ENCODE results near the gene STRN3. TPM values are rescaled to one million over a fixed set of nuclear protein-coding genes. Genes with fewer than 3 reads are reported as not detected.

Gene STRN3
- total and polyA plus RNA-seq, 10 donors, result 7.6 to 50.1 (median 34.3) TPM

DNA sequence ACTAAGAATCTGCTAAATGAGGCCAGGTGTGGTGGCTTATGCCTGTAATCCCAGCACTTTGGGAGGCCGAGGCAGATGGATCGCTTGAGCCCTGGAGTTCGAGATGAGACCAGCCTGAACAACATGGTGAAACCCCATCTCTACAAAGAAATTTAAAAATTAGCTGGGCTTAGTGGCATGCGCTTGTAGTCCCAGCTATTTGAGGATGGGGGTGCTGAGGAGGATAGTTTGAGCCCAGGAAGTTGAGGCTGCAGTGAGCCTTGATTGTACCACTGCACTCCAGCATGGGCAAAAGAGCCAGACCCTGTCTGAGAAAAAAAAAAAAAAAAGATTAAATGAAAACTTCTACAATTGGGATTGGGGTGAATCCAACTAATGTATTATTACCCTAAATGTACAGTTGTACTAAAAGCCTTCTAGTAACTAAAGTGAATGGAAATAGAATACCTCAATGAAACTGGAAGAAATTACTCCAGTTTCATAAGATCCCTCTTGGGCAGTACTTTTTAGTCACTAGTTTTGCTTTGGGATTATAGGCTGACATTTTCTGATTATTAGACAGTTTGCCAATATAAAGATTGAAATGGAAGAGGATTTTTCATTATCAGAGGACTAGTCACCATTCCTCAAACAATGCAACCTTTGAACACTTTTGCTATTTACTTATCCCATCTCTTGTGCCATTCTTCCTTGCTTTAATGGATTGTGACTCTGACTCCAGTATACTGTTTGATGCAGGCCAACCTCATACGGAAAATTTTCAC, 137.5 kb downstream of the STRN3 start:
- 96 to 99% (median 98%) methylated on average over 5 of the region's 5 CpGs for WGBS, 5 donors

DNA sequence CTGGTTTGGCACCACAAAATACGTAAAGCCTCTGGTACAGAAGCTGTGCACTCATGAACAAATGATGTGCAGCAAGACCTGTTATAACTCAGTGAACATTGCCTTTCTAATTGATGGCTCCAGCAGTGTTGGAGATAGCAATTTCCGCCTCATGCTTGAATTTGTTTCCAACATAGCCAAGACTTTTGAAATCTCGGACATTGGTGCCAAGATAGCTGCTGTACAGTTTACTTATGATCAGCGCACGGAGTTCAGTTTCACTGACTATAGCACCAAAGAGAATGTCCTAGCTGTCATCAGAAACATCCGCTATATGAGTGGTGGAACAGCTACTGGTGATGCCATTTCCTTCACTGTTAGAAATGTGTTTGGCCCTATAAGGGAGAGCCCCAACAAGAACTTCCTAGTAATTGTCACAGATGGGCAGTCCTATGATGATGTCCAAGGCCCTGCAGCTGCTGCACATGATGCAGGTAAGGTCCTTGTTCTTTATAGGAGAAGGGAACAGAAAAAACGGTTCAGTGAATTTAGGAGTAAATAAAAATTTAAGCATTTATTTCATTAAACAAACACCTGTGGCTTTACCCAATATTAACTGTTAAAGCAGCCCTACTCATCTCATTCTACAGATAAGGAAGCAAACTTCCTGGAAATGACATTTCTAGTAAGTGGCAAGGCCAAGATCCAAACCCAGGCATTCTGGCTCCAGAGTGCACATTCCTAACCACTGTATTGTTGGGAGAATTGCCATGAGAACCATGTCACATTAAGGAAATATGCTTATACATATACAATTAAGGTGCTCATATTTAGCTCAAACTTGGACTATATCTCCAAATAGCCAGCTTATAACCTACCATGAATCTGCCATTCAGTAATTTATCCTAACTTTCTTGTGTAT, 140.1 kb downstream of the STRN3 start:
- intact Hi-C loops (cut with DNase I; ENCODE audit: low total_unique reads), result no loop called here
- Histone ChIP-seq H3K4me1 (no peaks in the 10 kb centered on the region), H3K27ac (no peak overlapping the region), H3K4me3 (no peak overlapping the region), H3K9me3 (no peaks in the 10 kb centered on the region), H3K36me3 (no peaks in the 10 kb centered on the region), H3K27me3 (replicated peaks in 1 of 7) (no peaks in the 10 kb centered on the region)
- no peak for TF ChIP-seq POLR2A (IDR thresholded peaks at IDR 0.05)
- TF ChIP-seq POLR2AphosphoS5 (IDR thresholded peaks at IDR 0.05), result no peak
- TF ChIP-seq, protein P1, sequence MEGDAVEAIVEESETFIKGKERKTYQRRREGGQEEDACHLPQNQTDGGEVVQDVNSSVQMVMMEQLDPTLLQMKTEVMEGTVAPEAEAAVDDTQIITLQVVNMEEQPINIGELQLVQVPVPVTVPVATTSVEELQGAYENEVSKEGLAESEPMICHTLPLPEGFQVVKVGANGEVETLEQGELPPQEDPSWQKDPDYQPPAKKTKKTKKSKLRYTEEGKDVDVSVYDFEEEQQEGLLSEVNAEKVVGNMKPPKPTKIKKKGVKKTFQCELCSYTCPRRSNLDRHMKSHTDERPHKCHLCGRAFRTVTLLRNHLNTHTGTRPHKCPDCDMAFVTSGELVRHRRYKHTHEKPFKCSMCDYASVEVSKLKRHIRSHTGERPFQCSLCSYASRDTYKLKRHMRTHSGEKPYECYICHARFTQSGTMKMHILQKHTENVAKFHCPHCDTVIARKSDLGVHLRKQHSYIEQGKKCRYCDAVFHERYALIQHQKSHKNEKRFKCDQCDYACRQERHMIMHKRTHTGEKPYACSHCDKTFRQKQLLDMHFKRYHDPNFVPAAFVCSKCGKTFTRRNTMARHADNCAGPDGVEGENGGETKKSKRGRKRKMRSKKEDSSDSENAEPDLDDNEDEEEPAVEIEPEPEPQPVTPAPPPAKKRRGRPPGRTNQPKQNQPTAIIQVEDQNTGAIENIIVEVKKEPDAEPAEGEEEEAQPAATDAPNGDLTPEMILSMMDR (IDR thresholded peaks at IDR 0.05 in 8 of 11, conservative IDR thresholded peaks at IDR 0.05 in 3 of 11), result no peak
- 94 to 98% (median 97%) methylated on average over 7 of the region's 7 CpGs for WGBS, 5 donors
- no peak for DNase-seq

More for the DNA sequence above, 137.5 kb downstream of the STRN3 start:
- TF ChIP-seq POLR2A (IDR thresholded peaks at IDR 0.05), result no peak
- no peak for TF ChIP-seq POLR2AphosphoS5 (IDR thresholded peaks at IDR 0.05)
- TF ChIP-seq, protein P1 (IDR thresholded peaks at IDR 0.05 in 8 of 11, conservative IDR thresholded peaks at IDR 0.05 in 3 of 11), result no peak
- intact Hi-C loops (cut with DNase I; ENCODE audit: low total_unique reads), result no loop called here
- Histone ChIP-seq H3K9me3 (no peaks in the 10 kb centered on the region), H3K36me3 (peaks cover 0 to 13% (median 0%) of the 10 kb centered on the region in 6 donors), H3K4me3 (no peak overlapping the region), H3K4me1 (no peaks in the 10 kb centered on the region), H3K27ac (no peak overlapping the region), H3K27me3 (replicated peaks in 1 of 7) (no peaks in the 10 kb centered on the region)
- no peak for DNase-seq

DNA sequence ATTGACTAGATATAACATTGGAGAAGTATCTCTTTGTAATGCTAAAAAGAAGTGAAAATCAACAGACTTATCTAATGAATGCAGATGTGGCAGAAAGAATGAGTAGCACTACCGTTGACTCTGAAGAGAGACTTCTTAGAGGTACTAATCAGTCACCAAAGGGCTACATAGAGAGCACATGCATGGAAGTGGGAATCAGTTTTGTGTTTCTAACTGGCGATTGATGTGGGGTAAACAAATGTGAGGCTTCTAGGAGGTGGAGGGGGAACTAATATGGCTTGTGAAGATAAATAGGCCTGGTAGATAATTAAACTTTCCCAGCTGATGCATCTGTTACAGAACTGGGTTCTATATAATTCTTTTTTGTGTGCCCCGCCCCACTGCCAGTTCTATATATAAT, 141.3 kb downstream of the STRN3 start:
- Histone ChIP-seq H3K4me1 (no peaks in the 10 kb centered on the region), H3K27me3 (replicated peaks in 1 of 7) (no peaks in the 10 kb centered on the region), H3K4me3 (no peak overlapping the region), H3K9me3 (no peaks in the 10 kb centered on the region), H3K27ac (no peak overlapping the region), H3K36me3 (no peaks in the 10 kb centered on the region)
- DNase-seq, result no peak
- no peak for TF ChIP-seq POLR2AphosphoS5 (IDR thresholded peaks at IDR 0.05)
- no peak for TF ChIP-seq POLR2A (IDR thresholded peaks at IDR 0.05)
- TF ChIP-seq, protein P1 (IDR thresholded peaks at IDR 0.05 in 8 of 11, conservative IDR thresholded peaks at IDR 0.05 in 3 of 11), result no peak
- intact Hi-C loops (cut with DNase I; ENCODE audit: low total_unique reads), result no loop called here
- WGBS, 5 donors, result 79 to 92% (median 91%) methylated on average over 3 of the region's 3 CpGs

Measured in spleen (tissue), 11 donors.